Activated B cell treated with CpG ODN at 0.5 μM for 24 hours (primary cell): Measurements from ENCODE around the gene PCDH20. TPM values are rescaled to one million over a fixed set of nuclear protein-coding genes. Genes with fewer than 3 reads are reported as not detected.
"Not testable (repeated sequence)": the region's sequence is repeated elsewhere in the genome, so short reads cannot be mapped to it uniquely, and the experiment has no call there.

Experiments used
- ATAC-seq: fragments of 200-7000 bp; cut with Tn5 transposase; one replicate; pipeline ENCODE4 v1.10.0; 2021; ENCODE audit warnings: low read depth, mild to moderate bottlenecking, moderate library complexity
- CTCF ChIA-PET: fragments of 350-600 bp; sonication (Branson Sonifier 250); formaldehyde crosslinking; loops from one replicate; lab custom pipeline; 2021; ENCODE audit warnings: antibody characterized with exemption; lab: Charles Lee
- POLR2A ChIA-PET: fragments of 350-600 bp; sonication (Branson Sonifier 250); formaldehyde crosslinking; loops from one replicate; lab custom pipeline; 2021; ENCODE audit warnings: antibody characterized with exemption; lab: Charles Lee
- DNase-seq: peaks from one replicate; pipeline ENCODE4 v3.0.0; 2022
- H3K27ac Mint-ChIP-seq: one replicate; pipeline ENCODE4 v1.8.0; 2020; ENCODE audit warnings: mixed read lengths
- H3K27me3 Mint-ChIP-seq: one replicate; pipeline ENCODE4 v1.8.0; 2021; ENCODE audit warnings: mixed read lengths
- H3K36me3 Mint-ChIP-seq: one replicate; pipeline ENCODE4 v1.8.0; 2021; ENCODE audit warnings: low read depth, mixed read lengths
- H3K4me1 Mint-ChIP-seq: one replicate; pipeline ENCODE4 v1.8.0; 2021; ENCODE audit warnings: mixed read lengths
- H3K4me3 Mint-ChIP-seq: one replicate; pipeline ENCODE4 v1.8.0; 2020; ENCODE audit warnings: mild to moderate bottlenecking, mixed read lengths
- H3K9me3 Mint-ChIP-seq: one replicate; pipeline ENCODE4 v1.8.0; 2020; ENCODE audit warnings: mixed read lengths
- CTCF ChIP-seq: fragments of 200-600 bp; IDR thresholded peaks from one replicate; pipeline ENCODE4 v1.8.0; 2022; ENCODE audit warnings: antibody characterized with exemption, mild to moderate bottlenecking
- intact Hi-C: fragments of 100-400 bp; cut with micrococcal nuclease; formaldehyde crosslinking; loops from one replicate; pipeline ENCODE4 v1.15.1; 2024
- total RNA-seq: library from RNA; stranded (reverse); gene quantifications from 2 replicates; pipeline ENCODE4 v1.2.3, GENCODE V29; 2022

PCDH20 gene
- total RNA-seq, 1 donor from 2014 or later: not detected

GRCh38 chr13:61391426-61391825 is 24.2 kb downstream of the PCDH20 start:
- Mint-ChIP-seq H3K27me3 (no peaks in the 10 kb centered on the region), H3K36me3 (no peaks in the 10 kb centered on the region), H3K4me3 (no peak overlapping the region), H3K27ac (no peak overlapping the region), H3K9me3 (peaks cover 4% of the 10 kb centered on the region), H3K4me1 (no peaks in the 10 kb centered on the region)
- POLR2A ChIA-PET: no interaction called here
- no peak for ATAC-seq
- CTCF ChIA-PET: no interaction called here
- intact Hi-C loops: no loop called here
- no peak for TF ChIP-seq CTCF
- DNase-seq: no peak

- no peak for ATAC-seq
- intact Hi-C loops: no loop called here
- H3K4me3 Mint-ChIP-seq: no peak overlapping the region
These were observed 28.0 kb downstream of the PCDH20 start for GRCh38 chr13:61387694-61388093.

GRCh38 chr13:61383111-61383510 is 32.5 kb downstream of the PCDH20 start:
- H3K27me3 Mint-ChIP-seq: no peaks in the 10 kb centered on the region
- H3K36me3 Mint-ChIP-seq: no peaks in the 10 kb centered on the region
- intact Hi-C loops: no loop called here
- no peaks in the 10 kb centered on the region for H3K9me3 Mint-ChIP-seq
- ChIA-PET POLR2A (no interaction called here), CTCF (no interaction called here)
- H3K27ac Mint-ChIP-seq: no peak overlapping the region
- no peaks in the 10 kb centered on the region for H3K4me1 Mint-ChIP-seq
- ATAC-seq: no peak
- no peak overlapping the region for H3K4me3 Mint-ChIP-seq
- DNase-seq: no peak
- TF ChIP-seq CTCF: no peak

More at GRCh38 chr13:61387694-61388093, 28.0 kb downstream of the PCDH20 start:
- POLR2A ChIA-PET: no interaction called here
- Mint-ChIP-seq H3K36me3 (no peaks in the 10 kb centered on the region), H3K9me3 (no peaks in the 10 kb centered on the region), H3K4me1 (no peaks in the 10 kb centered on the region), H3K27ac (no peak overlapping the region), H3K27me3 (no peaks in the 10 kb centered on the region)
- CTCF ChIA-PET: no interaction called here
- DNase-seq: no peak
- TF ChIP-seq CTCF: no peak

- ATAC-seq (no peak), DNase-seq (no peak)
- H3K27me3 Mint-ChIP-seq: no peaks in the 10 kb centered on the region
- no peak overlapping the region for H3K27ac Mint-ChIP-seq
- ChIA-PET CTCF (no interaction called here), POLR2A (no interaction called here)
- intact Hi-C loops: no loop called here
- no peak overlapping the region for H3K4me3 Mint-ChIP-seq
- H3K36me3 Mint-ChIP-seq: no peaks in the 10 kb centered on the region
- no peaks in the 10 kb centered on the region for H3K4me1 Mint-ChIP-seq
- no peak for TF ChIP-seq CTCF
- peaks cover 18% of the 10 kb centered on the region for H3K9me3 Mint-ChIP-seq
These were observed 45.1 kb downstream of the PCDH20 start for GRCh38 chr13:61370520-61370919.

- intact Hi-C loops, POLR2A ChIA-PET, DNase-seq, CTCF ChIA-PET, H3K27ac Mint-ChIP-seq, H3K4me3 Mint-ChIP-seq, H3K36me3 Mint-ChIP-seq, H3K4me1 Mint-ChIP-seq, ATAC-seq, H3K27me3 Mint-ChIP-seq: not testable (repeated sequence)
- H3K9me3 Mint-ChIP-seq: peaks cover 16% of the 10 kb centered on the region
These were observed 51.0 kb downstream of the PCDH20 start for GRCh38 chr13:61364690-61365089.

GRCh38 chr13:61362522-61362921 is 53.1 kb downstream of the PCDH20 start:
- Mint-ChIP-seq H3K27me3 (no peaks in the 10 kb centered on the region), H3K4me1 (no peaks in the 10 kb centered on the region), H3K4me3 (no peak overlapping the region), H3K9me3 (peaks cover 16% of the 10 kb centered on the region), H3K36me3 (no peaks in the 10 kb centered on the region), H3K27ac (no peak overlapping the region)
- DNase-seq (no peak), ATAC-seq (no peak)
- POLR2A ChIA-PET: no interaction called here
- no peak for TF ChIP-seq CTCF
- CTCF ChIA-PET: no interaction called here
- intact Hi-C loops: no loop called here
